Posterior vena cava (tissue), 2 donors: ENCODE measurements around the gene KHDC4. TPM values are rescaled to one million over a fixed set of nuclear protein-coding genes. Genes with fewer than 3 reads are reported as not detected.

ENCODE experiments used
- DNase-seq: peaks from one replicate; pipeline ENCODE4 v3.0.0-alpha.2; 2020; ENCODE audit warnings: low spot score
- intact Hi-C, 2 donors: fragments of 100-400 bp; cut with DNase I; formaldehyde crosslinking; loops; one replicate each; pipeline versions ENCODE4 v1.14.1 to v1.14.2; 2022 to 2023
- total RNA-seq, 2 donors: library from RNA; stranded (reverse); fragmentation: NEBNext Ultra II Directional; extraction: Animal tissue kit (Norgen Biotek cat#: 25700); gene quantifications; one replicate each; pipeline ENCODE4 v1.2.1, GENCODE V29; 2021
- donor health status: DM: yes; HTN: yes; CAD: no.
- donor health status: DM: yes; HTN: yes; CAD: no.

KHDC4 gene
- total RNA-seq, 2 donors from 2014 or later: 28.6 to 28.8 TPM

- no peak for DNase-seq
- intact Hi-C loops: loop anchor here in 1 of 2 donors (2.0 kb wide), 1 partner anchor 17 kb away; no protein-coding TSS in a partner anchor
Observed at GRCh38 chr1:155971910-155972809, 37.9 kb upstream of the KHDC4 start.

- peak; percentile 94 for DNase-seq
- intact Hi-C loops: loop anchor here in 1 of 2 donors (2.0 kb wide), 1 partner anchor 18 kb away; no protein-coding TSS in a partner anchor
Observed at GRCh38 chr1:155970531-155971167, 36.4 kb upstream of the KHDC4 start.

- DNase-seq: no peak
- intact Hi-C loops: no loop called here
Observed at GRCh38 chr1:155969377-155969791, 35.2 kb upstream of the KHDC4 start.

- intact Hi-C loops: no loop called here
- no peak for DNase-seq
Observed at GRCh38 chr1:155968670-155969069, 34.5 kb upstream of the KHDC4 start.

GRCh38 chr1:155968051-155968400, 33.8 kb upstream of the KHDC4 start:
- intact Hi-C loops: no loop called here
- no peak for DNase-seq

- intact Hi-C loops: no loop called here
- no peak for DNase-seq
Observed at GRCh38 chr1:155967341-155968050, 33.3 kb upstream of the KHDC4 start.

- no peak for DNase-seq
- intact Hi-C loops: no loop called here
Observed at GRCh38 chr1:155966750-155967149, 32.5 kb upstream of the KHDC4 start.

GRCh38 chr1:155966135-155966534, 31.9 kb upstream of the KHDC4 start:
- intact Hi-C loops: no loop called here
- no peak for DNase-seq

GRCh38 chr1:155964193-155964592, 30.0 kb upstream of the KHDC4 start:
- intact Hi-C loops: no loop called here
- DNase-seq: no peak

GRCh38 chr1:155962599-155963211, 28.5 kb upstream of the KHDC4 start:
- intact Hi-C loops: no loop called here
- no peak for DNase-seq

GRCh38 chr1:155961937-155962336, 27.7 kb upstream of the KHDC4 start:
- DNase-seq: peak; percentile 93
- intact Hi-C loops: no loop called here

GRCh38 chr1:155960081-155960745, 26.0 kb upstream of the KHDC4 start:
- intact Hi-C loops: no loop called here
- no peak for DNase-seq

- intact Hi-C loops: no loop called here
- no peak for DNase-seq
Observed at GRCh38 chr1:155957411-155957915, 23.2 kb upstream of the KHDC4 start.

GRCh38 chr1:155954645-155955044, 20.4 kb upstream of the KHDC4 start:
- DNase-seq: no peak
- intact Hi-C loops: no loop called here

GRCh38 chr1:155952505-155952890, 18.3 kb upstream of the KHDC4 start:
- intact Hi-C loops: no loop called here
- no peak for DNase-seq

- no peak for DNase-seq
- intact Hi-C loops: no loop called here
Observed at GRCh38 chr1:155951753-155952504, 17.7 kb upstream of the KHDC4 start.

GRCh38 chr1:155950829-155951228, 16.6 kb upstream of the KHDC4 start:
- DNase-seq: no peak

GRCh38 chr1:155947741-155948140, 13.5 kb upstream of the KHDC4 start:
- intact Hi-C loops: loop anchor here in 1 of 2 donors (5.0 kb wide), 1 partner anchor 45 kb away; no protein-coding TSS in a partner anchor
- DNase-seq: no peak

More at GRCh38 chr1:155950829-155951228, 16.6 kb upstream of the KHDC4 start:
- intact Hi-C loops: no loop called here
